ENCODE results near the gene CCDC150. TPM values are rescaled to one million over a fixed set of nuclear protein-coding genes. Genes with fewer than 3 reads are reported as not detected.
A peak's percentile ranks its signal among the peaks of the same experiment; 100 is the strongest.
"Not testable (repeated sequence)": the region's sequence is repeated elsewhere in the genome, so short reads cannot be mapped to it uniquely, and the experiment has no call there.

The CCDC150 gene
- total RNA-seq, 1 experiment from 2014 or later: 19.0 TPM

- Histone ChIP-seq H3K4me1 (ENCODE audit: control insufficient read depth, insufficient read depth, low read length) (no peaks in the 10 kb centered on the region), H3K9me3 (ENCODE audit: control insufficient read depth, insufficient read depth, low read depth, low read length) (peaks cover 21% of the 10 kb centered on the region; the same call in 1 of the 2 replicates), H3K4me3 (ENCODE audit: low read depth in 2 of 2, low read length in 2 of 2) (no peak overlapping the region), H3K27ac (ENCODE audit: low read length) (no peak overlapping the region), H3K27me3 (ENCODE audit: control insufficient read depth, insufficient read depth, low read length) (no peaks in the 10 kb centered on the region), H3K36me3 (ENCODE audit: control insufficient read depth, insufficient read depth, low read length) (no peaks in the 10 kb centered on the region)
- ATAC-seq: no peak
- DNase-seq (ENCODE audit: low read depth, low spot score): no peak
- intact Hi-C loops (cut with micrococcal nuclease; ENCODE audit: unreplicated experiment) (no loop called here), in situ Hi-C loops (cut with HindIII; ENCODE audit: low pct_unique_long_range_greater_than_20kb, low sequenced_read_pairs) (no loop called here)
- CTCF ChIA-PET: no interaction called here
- no TSS peak for BruUV-seq (replicated peaks)
- POLR2A ChIA-PET: no interaction called here
- TF ChIP-seq POLR2AphosphoS5 (IDR thresholded peaks at IDR 0.05; ENCODE audit: low read depth, low read length): no peak
- TF ChIP-seq TCF7L2 (IDR thresholded peaks at IDR 0.05; ENCODE audit: low read depth, low read length): no peak
- TF ChIP-seq SIN3A (IDR thresholded peaks at IDR 0.05; ENCODE audit: borderline replicate concordance, insufficient read depth, low read depth, low read length): no peak
- no peak for TF ChIP-seq REST (IDR thresholded peaks at IDR 0.05; ENCODE audit: insufficient read depth in 1 of 2, low read depth in 2 of 2, low read length in 1 of 2)
- no peak for TF ChIP-seq CTCF (IDR thresholded peaks at IDR 0.05)
Observed at GRCh38 chr2:196685792-196686191, 46.3 kb downstream of the CCDC150 start.

- ATAC-seq; in situ Hi-C loops (cut with HindIII; ENCODE audit: low pct_unique_long_range_greater_than_20kb, low sequenced_read_pairs); BruUV-seq (replicated peaks): not testable (repeated sequence)
Observed at GRCh38 chr2:196686737-196687136, 47.2 kb downstream of the CCDC150 start.

GRCh38 chr2:196696423-196697079 lies 57.0 kb downstream of the CCDC150 start:
- Histone ChIP-seq H3K9me3 (ENCODE audit: control insufficient read depth, insufficient read depth, low read depth, low read length) (no peaks in the 10 kb centered on the region), H3K36me3 (ENCODE audit: control insufficient read depth, insufficient read depth, low read length) (no peaks in the 10 kb centered on the region), H3K4me1 (ENCODE audit: control insufficient read depth, insufficient read depth, low read length) (no peaks in the 10 kb centered on the region), H3K4me3 (ENCODE audit: low read depth in 2 of 2, low read length in 2 of 2) (no peak overlapping the region), H3K27ac (ENCODE audit: low read length) (no peak overlapping the region), H3K27me3 (ENCODE audit: control insufficient read depth, insufficient read depth, low read length) (no peaks in the 10 kb centered on the region)
- CTCF ChIA-PET: no interaction called here
- BruUV-seq (replicated peaks): no TSS peak
- POLR2A ChIA-PET: interaction anchor here (0.5 kb wide), 1 partner anchor 130 kb away, joined by 5 read pairs; no protein-coding TSS in a partner anchor
- no peak for DNase-seq (ENCODE audit: low read depth, low spot score)
- in situ Hi-C loops (cut with HindIII; ENCODE audit: low pct_unique_long_range_greater_than_20kb, low sequenced_read_pairs) (no loop called here), intact Hi-C loops (cut with micrococcal nuclease; ENCODE audit: unreplicated experiment) (no loop called here)
- TF ChIP-seq REST (IDR thresholded peaks at IDR 0.05; ENCODE audit: insufficient read depth in 1 of 2, low read depth in 2 of 2, low read length in 1 of 2): no peak
- TF ChIP-seq POLR2AphosphoS5 (IDR thresholded peaks at IDR 0.05; ENCODE audit: low read depth, low read length): no peak
- TF ChIP-seq SIN3A (IDR thresholded peaks at IDR 0.05; ENCODE audit: borderline replicate concordance, insufficient read depth, low read depth, low read length): no peak
- TF ChIP-seq TCF7L2 (IDR thresholded peaks at IDR 0.05; ENCODE audit: low read depth, low read length): no peak
- TF ChIP-seq CTCF (IDR thresholded peaks at IDR 0.05): no peak
- ATAC-seq: peak; percentile 42; the same call in 1 of the 2 replicates

More at GRCh38 chr2:196686737-196687136, 47.2 kb downstream of the CCDC150 start:
- DNase-seq (ENCODE audit: low read depth, low spot score); H3K4me1 ChIP-seq (ENCODE audit: control insufficient read depth, insufficient read depth, low read length); H3K4me3 ChIP-seq (ENCODE audit: low read depth in 2 of 2, low read length in 2 of 2); intact Hi-C loops (cut with micrococcal nuclease; ENCODE audit: unreplicated experiment); CTCF ChIA-PET; H3K27ac ChIP-seq (ENCODE audit: low read length); H3K27me3 ChIP-seq (ENCODE audit: control insufficient read depth, insufficient read depth, low read length); H3K36me3 ChIP-seq (ENCODE audit: control insufficient read depth, insufficient read depth, low read length); POLR2A ChIA-PET: not testable (repeated sequence)
- H3K9me3 ChIP-seq (ENCODE audit: control insufficient read depth, insufficient read depth, low read depth, low read length): peaks cover 21% of the 10 kb centered on the region; the same call in 1 of the 2 replicates

Measured in Panc1 (cell line).